SK-N-MC (cell line): Measurements from ENCODE around the gene MAPK1IP1L.
"Not testable (repeated sequence)": the region's sequence is repeated elsewhere in the genome, so short reads cannot be mapped to it uniquely, and the experiment has no call there.

Experiments
- DNase-seq: peaks from one replicate; pipeline ENCODE4 v3.0.0-alpha.2; 2011; ENCODE audit warnings: low read depth, low spot score
- H3K27ac ChIP-seq: fragments of 200-600 bp; sonication (generic); 2 replicates; pipeline ENCODE4 v1.5.1; 2016; ENCODE audit warnings: mixed run types
- H3K36me3 ChIP-seq: fragments of 200-600 bp; sonication (generic); 2 replicates; pipeline ENCODE4 v1.6.1; 2017; ENCODE audit warnings: antibody characterized with exemption, low read length, mixed read lengths; ENCODE audit not compliant: insufficient read depth
- H3K4me3 ChIP-seq: fragments of 200-600 bp; sonication (generic); 2 replicates; pipeline ENCODE4 v1.5.1; 2016
- H3K9ac ChIP-seq: fragments of 200-600 bp; sonication (generic); 2 replicates; pipeline ENCODE4 v1.8.0; 2017; ENCODE audit warnings: mixed run types, mixed read lengths; ENCODE audit not compliant: insufficient read length
- H3K9me3 ChIP-seq: fragments of 200-600 bp; sonication (generic); 2 replicates; pipeline ENCODE4 v1.6.1; 2017; ENCODE audit warnings: low read depth, mild to moderate bottlenecking, antibody characterized with exemption, low read length, moderate library complexity, mixed read lengths
- EZH2 ChIP-seq: fragments of 200-600 bp; sonication (generic); IDR thresholded peaks from one replicate; pipeline ENCODE4 v1.6.1; 2017; ENCODE audit warnings: antibody characterized with exemption
- FOXP2 ChIP-seq: optimal IDR thresholded peaks from 2 replicates; pipeline ENCODE3; 2011; ENCODE audit warnings: mild to moderate bottlenecking, moderate library complexity; ENCODE audit not compliant: insufficient read depth; ENCODE audit errors: extremely low read length, control extremely low read depth
- POLR2AphosphoS5 ChIP-seq: IDR thresholded peaks from 2 replicates; pipeline ENCODE4 v1.6.1; 2012; ENCODE audit warnings: mild to moderate bottlenecking, low read depth, low read length, borderline replicate concordance

MAPK1IP1L gene

GRCh38 chr14:55052269-55052930 is 953 bp downstream of the MAPK1IP1L start:
- no peak for DNase-seq
- H3K27ac ChIP-seq, result peak overlapping the region; percentile 99
- peak overlapping the region; percentile 99 for H3K4me3 ChIP-seq
- no peak for TF ChIP-seq POLR2AphosphoS5
- no peak for TF ChIP-seq EZH2
- TF ChIP-seq FOXP2, result no peak
- peak overlapping the region; percentile 100 for H3K9ac ChIP-seq
- H3K36me3 ChIP-seq, result peaks cover 48% of the 10 kb centered on the region
- H3K9me3 ChIP-seq, result no peaks in the 10 kb centered on the region

- Histone ChIP-seq H3K36me3 (peaks cover 53% of the 10 kb centered on the region), H3K4me3 (peak overlapping the region; percentile 99)
Measured at GRCh38 chr14:55053018-55053417, 1.6 kb downstream of the MAPK1IP1L start.

GRCh38 chr14:55053500-55053899 is 2.1 kb downstream of the MAPK1IP1L start:
- Histone ChIP-seq H3K4me3 (peak overlapping the region; percentile 99), H3K9ac (no peak overlapping the region), H3K27ac (no peak overlapping the region), H3K9me3 (no peaks in the 10 kb centered on the region), H3K36me3 (peaks cover 58% of the 10 kb centered on the region)
- DNase-seq, result no peak
- TF ChIP-seq POLR2AphosphoS5 (no peak), EZH2 (no peak), FOXP2 (no peak)

More at GRCh38 chr14:55053018-55053417, 1.6 kb downstream of the MAPK1IP1L start:
- Histone ChIP-seq H3K9ac (peak overlapping the region; percentile 100), H3K9me3 (no peaks in the 10 kb centered on the region), H3K27ac (peak overlapping the region; percentile 99; the same call in 1 of the 2 replicates)
- DNase-seq, result no peak
- TF ChIP-seq POLR2AphosphoS5, result 0 out of 2 replicates have a peak, but pooled peaks have one; percentile 10
- TF ChIP-seq EZH2, result no peak

GRCh38 chr14:55054098-55054497 is 2.7 kb downstream of the MAPK1IP1L start:
- Histone ChIP-seq H3K27ac (no peak overlapping the region), H3K4me3 (peak overlapping the region; percentile 28; the same call in 1 of the 2 replicates), H3K9ac (no peak overlapping the region), H3K9me3 (no peaks in the 10 kb centered on the region), H3K36me3 (peaks cover 64% of the 10 kb centered on the region)
- DNase-seq, result no peak
- TF ChIP-seq POLR2AphosphoS5 (no peak), EZH2 (no peak), FOXP2 (no peak)

- no peak for DNase-seq
- Histone ChIP-seq H3K36me3 (peaks cover 93% of the 10 kb centered on the region), H3K27ac (no peak overlapping the region), H3K9ac (no peak overlapping the region), H3K4me3 (no peak overlapping the region), H3K9me3 (no peaks in the 10 kb centered on the region)
- no peak for TF ChIP-seq EZH2
- TF ChIP-seq POLR2AphosphoS5, result no peak
- no peak for TF ChIP-seq FOXP2
Measured at GRCh38 chr14:55057919-55058318, 6.5 kb downstream of the MAPK1IP1L start.

- Histone ChIP-seq H3K9me3 (no peaks in the 10 kb centered on the region), H3K9ac (no peak overlapping the region), H3K36me3 (peaks cover 93% of the 10 kb centered on the region), H3K4me3 (no peak overlapping the region), H3K27ac (no peak overlapping the region)
- TF ChIP-seq POLR2AphosphoS5 (no peak), EZH2 (no peak), FOXP2 (no peak)
- no peak for DNase-seq
Measured at GRCh38 chr14:55059333-55059732, 7.9 kb downstream of the MAPK1IP1L start.

- TF ChIP-seq POLR2AphosphoS5 (no peak), EZH2 (no peak), FOXP2 (no peak)
- DNase-seq, result no peak
- Histone ChIP-seq H3K9me3 (no peaks in the 10 kb centered on the region), H3K4me3 (no peak overlapping the region), H3K27ac (no peak overlapping the region), H3K36me3 (peaks cover 88% of the 10 kb centered on the region), H3K9ac (no peak overlapping the region)
Measured at GRCh38 chr14:55062517-55063351, 11.3 kb downstream of the MAPK1IP1L start.

- DNase-seq, H3K9me3 ChIP-seq, H3K9ac ChIP-seq, H3K4me3 ChIP-seq: not testable (repeated sequence)
- H3K36me3 ChIP-seq, result peaks cover 77% of the 10 kb centered on the region
- peak overlapping the region; percentile 40 for H3K27ac ChIP-seq
Measured at GRCh38 chr14:55064896-55065295, 13.4 kb downstream of the MAPK1IP1L start.

- Histone ChIP-seq H3K4me3 (no peak overlapping the region), H3K36me3 (peaks cover 77% of the 10 kb centered on the region), H3K9me3 (no peaks in the 10 kb centered on the region), H3K9ac (no peak overlapping the region), H3K27ac (peak overlapping the region; percentile 40; the same call in 1 of the 2 replicates)
- DNase-seq, result no peak
- no peak for TF ChIP-seq POLR2AphosphoS5
- TF ChIP-seq EZH2, result no peak
- no peak for TF ChIP-seq FOXP2
Measured at GRCh38 chr14:55065411-55065810, 14.0 kb downstream of the MAPK1IP1L start.
